IPS-15b (cell line): ENCODE results near the gene KLHL41.

ENCODE experiments used
- H3K27me3 ChIP-seq: one replicate; pipeline ENCODE4 v1.6.1; 2013; ENCODE audit warnings: low read length; ENCODE audit not compliant: control insufficient read depth, insufficient read depth
- H3K36me3 ChIP-seq: one replicate; pipeline ENCODE4 v1.6.1; 2013; ENCODE audit warnings: low read length; ENCODE audit not compliant: control insufficient read depth, insufficient read depth
- H3K4me1 ChIP-seq: one replicate; pipeline ENCODE4 v1.6.1; 2013; ENCODE audit warnings: mild to moderate bottlenecking, low read length; ENCODE audit not compliant: control insufficient read depth, insufficient read depth
- H3K4me3 ChIP-seq: one replicate; pipeline ENCODE4 v1.5.1; 2013; ENCODE audit warnings: low read depth, low read length
- H3K9ac ChIP-seq: one replicate; pipeline ENCODE4 v1.6.1; 2013; ENCODE audit warnings: low read depth, mild to moderate bottlenecking, low read length
- H3K9me3 ChIP-seq: one replicate; pipeline ENCODE4 v1.6.1; 2013; ENCODE audit warnings: mild to moderate bottlenecking, low read length; ENCODE audit not compliant: control insufficient read depth, insufficient read depth

KLHL41 gene

GRCh38 chr2:169509298-169509885 lies at the start of gene KLHL41:
Gene KLHL41, plus strand, starts transcription at chr2:169509702. Its CDS starts 77 bp downstream, at chr2:169509779.
- no peak within 1 kb of the TSS for H3K9ac ChIP-seq
- H3K4me1 ChIP-seq: peaks cover 14% of the 10 kb centered on the region
- no peak within 1 kb of the TSS for H3K4me3 ChIP-seq
- H3K36me3 ChIP-seq: no peaks in the 10 kb centered on the region
- no peaks in the 10 kb centered on the region for H3K9me3 ChIP-seq
- no peaks in the 10 kb centered on the region for H3K27me3 ChIP-seq

GRCh38 chr2:169461143-169461542 lies 48.4 kb upstream of the KLHL41 start:
- Histone ChIP-seq H3K27me3 (no peaks in the 10 kb centered on the region), H3K4me3 (no peak overlapping the region), H3K9me3 (no peaks in the 10 kb centered on the region), H3K9ac (no peak overlapping the region), H3K36me3 (no peaks in the 10 kb centered on the region), H3K4me1 (no peaks in the 10 kb centered on the region)

- Histone ChIP-seq H3K9ac (no peak overlapping the region), H3K9me3 (no peaks in the 10 kb centered on the region), H3K27me3 (no peaks in the 10 kb centered on the region), H3K36me3 (no peaks in the 10 kb centered on the region), H3K4me3 (no peak overlapping the region), H3K4me1 (no peaks in the 10 kb centered on the region)
Measured at GRCh38 chr2:169462896-169463695, 46.4 kb upstream of the KLHL41 start.

GRCh38 chr2:169464466-169464865 lies 45.0 kb upstream of the KLHL41 start:
- Histone ChIP-seq H3K27me3 (no peaks in the 10 kb centered on the region), H3K4me1 (no peaks in the 10 kb centered on the region), H3K4me3 (no peak overlapping the region), H3K9me3 (no peaks in the 10 kb centered on the region), H3K9ac (no peak overlapping the region), H3K36me3 (no peaks in the 10 kb centered on the region)

- Histone ChIP-seq H3K9me3 (no peaks in the 10 kb centered on the region), H3K4me1 (no peaks in the 10 kb centered on the region), H3K36me3 (no peaks in the 10 kb centered on the region), H3K27me3 (no peaks in the 10 kb centered on the region), H3K9ac (no peak overlapping the region), H3K4me3 (no peak overlapping the region)
Measured at GRCh38 chr2:169464882-169465281, 44.6 kb upstream of the KLHL41 start.

- Histone ChIP-seq H3K9me3 (no peaks in the 10 kb centered on the region), H3K27me3 (no peaks in the 10 kb centered on the region), H3K9ac (no peak overlapping the region), H3K4me1 (no peaks in the 10 kb centered on the region), H3K4me3 (no peak overlapping the region), H3K36me3 (no peaks in the 10 kb centered on the region)
Measured at GRCh38 chr2:169468841-169469240, 40.7 kb upstream of the KLHL41 start.

- Histone ChIP-seq H3K36me3 (no peaks in the 10 kb centered on the region), H3K9ac (no peak overlapping the region), H3K27me3 (no peaks in the 10 kb centered on the region), H3K4me1 (no peaks in the 10 kb centered on the region), H3K9me3 (no peaks in the 10 kb centered on the region), H3K4me3 (no peak overlapping the region)
Measured at GRCh38 chr2:169469952-169470572, 39.4 kb upstream of the KLHL41 start.

- Histone ChIP-seq H3K4me3 (no peak overlapping the region), H3K27me3 (no peaks in the 10 kb centered on the region), H3K36me3 (no peaks in the 10 kb centered on the region), H3K4me1 (no peaks in the 10 kb centered on the region), H3K9me3 (no peaks in the 10 kb centered on the region), H3K9ac (no peak overlapping the region)
Measured at GRCh38 chr2:169472249-169472648, 37.3 kb upstream of the KLHL41 start.

- Histone ChIP-seq H3K9ac (no peak overlapping the region), H3K4me3 (no peak overlapping the region), H3K36me3 (no peaks in the 10 kb centered on the region), H3K4me1 (no peaks in the 10 kb centered on the region), H3K9me3 (no peaks in the 10 kb centered on the region), H3K27me3 (peaks cover 30% of the 10 kb centered on the region)
Measured at GRCh38 chr2:169476459-169476858, 33.0 kb upstream of the KLHL41 start.

GRCh38 chr2:169478339-169478738 lies 31.2 kb upstream of the KLHL41 start:
- Histone ChIP-seq H3K4me3 (no peak overlapping the region), H3K9me3 (no peaks in the 10 kb centered on the region), H3K9ac (no peak overlapping the region), H3K36me3 (no peaks in the 10 kb centered on the region), H3K27me3 (peaks cover 40% of the 10 kb centered on the region), H3K4me1 (no peaks in the 10 kb centered on the region)

GRCh38 chr2:169478745-169479256 lies 30.7 kb upstream of the KLHL41 start:
- peak overlapping the region; percentile 84 for H3K4me3 ChIP-seq
- H3K4me1 ChIP-seq: no peaks in the 10 kb centered on the region
- no peaks in the 10 kb centered on the region for H3K9me3 ChIP-seq
- H3K27me3 ChIP-seq: peaks cover 40% of the 10 kb centered on the region
- no peak overlapping the region for H3K9ac ChIP-seq
- H3K36me3 ChIP-seq: no peaks in the 10 kb centered on the region
